GM12801 (cell line): ENCODE measurements around the gene NOP14.

ENCODE experiments used
- TF ChIP-seq, protein P1 (sequence below): IDR thresholded peaks from one replicate; pipeline ENCODE4 v1.5.1; 2011; ENCODE audit warnings: control low read depth; ENCODE audit not compliant: insufficient read length; ENCODE audit errors: extremely low read depth

NOP14 gene

DNA sequence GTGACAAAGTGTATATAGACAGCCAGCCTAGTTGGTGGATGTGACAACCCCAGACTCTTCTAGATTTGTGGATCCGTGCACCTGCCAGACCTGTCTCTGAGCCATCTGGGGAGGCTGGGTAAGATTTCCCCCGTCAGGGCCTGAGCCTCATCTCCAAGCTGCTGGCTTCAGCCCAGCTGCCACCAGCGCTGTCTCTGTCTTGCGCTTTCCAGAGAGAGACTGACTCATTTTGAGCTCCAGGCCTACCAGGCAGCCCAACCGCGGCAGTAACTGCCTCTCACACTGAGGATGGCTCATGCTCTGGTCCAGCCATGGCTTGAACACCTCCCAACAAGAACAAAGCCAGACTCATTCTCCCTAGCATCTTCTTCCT lies 26.4 kb downstream of the NOP14 start:
- TF ChIP-seq, protein P1, sequence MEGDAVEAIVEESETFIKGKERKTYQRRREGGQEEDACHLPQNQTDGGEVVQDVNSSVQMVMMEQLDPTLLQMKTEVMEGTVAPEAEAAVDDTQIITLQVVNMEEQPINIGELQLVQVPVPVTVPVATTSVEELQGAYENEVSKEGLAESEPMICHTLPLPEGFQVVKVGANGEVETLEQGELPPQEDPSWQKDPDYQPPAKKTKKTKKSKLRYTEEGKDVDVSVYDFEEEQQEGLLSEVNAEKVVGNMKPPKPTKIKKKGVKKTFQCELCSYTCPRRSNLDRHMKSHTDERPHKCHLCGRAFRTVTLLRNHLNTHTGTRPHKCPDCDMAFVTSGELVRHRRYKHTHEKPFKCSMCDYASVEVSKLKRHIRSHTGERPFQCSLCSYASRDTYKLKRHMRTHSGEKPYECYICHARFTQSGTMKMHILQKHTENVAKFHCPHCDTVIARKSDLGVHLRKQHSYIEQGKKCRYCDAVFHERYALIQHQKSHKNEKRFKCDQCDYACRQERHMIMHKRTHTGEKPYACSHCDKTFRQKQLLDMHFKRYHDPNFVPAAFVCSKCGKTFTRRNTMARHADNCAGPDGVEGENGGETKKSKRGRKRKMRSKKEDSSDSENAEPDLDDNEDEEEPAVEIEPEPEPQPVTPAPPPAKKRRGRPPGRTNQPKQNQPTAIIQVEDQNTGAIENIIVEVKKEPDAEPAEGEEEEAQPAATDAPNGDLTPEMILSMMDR: no peak

DNA sequence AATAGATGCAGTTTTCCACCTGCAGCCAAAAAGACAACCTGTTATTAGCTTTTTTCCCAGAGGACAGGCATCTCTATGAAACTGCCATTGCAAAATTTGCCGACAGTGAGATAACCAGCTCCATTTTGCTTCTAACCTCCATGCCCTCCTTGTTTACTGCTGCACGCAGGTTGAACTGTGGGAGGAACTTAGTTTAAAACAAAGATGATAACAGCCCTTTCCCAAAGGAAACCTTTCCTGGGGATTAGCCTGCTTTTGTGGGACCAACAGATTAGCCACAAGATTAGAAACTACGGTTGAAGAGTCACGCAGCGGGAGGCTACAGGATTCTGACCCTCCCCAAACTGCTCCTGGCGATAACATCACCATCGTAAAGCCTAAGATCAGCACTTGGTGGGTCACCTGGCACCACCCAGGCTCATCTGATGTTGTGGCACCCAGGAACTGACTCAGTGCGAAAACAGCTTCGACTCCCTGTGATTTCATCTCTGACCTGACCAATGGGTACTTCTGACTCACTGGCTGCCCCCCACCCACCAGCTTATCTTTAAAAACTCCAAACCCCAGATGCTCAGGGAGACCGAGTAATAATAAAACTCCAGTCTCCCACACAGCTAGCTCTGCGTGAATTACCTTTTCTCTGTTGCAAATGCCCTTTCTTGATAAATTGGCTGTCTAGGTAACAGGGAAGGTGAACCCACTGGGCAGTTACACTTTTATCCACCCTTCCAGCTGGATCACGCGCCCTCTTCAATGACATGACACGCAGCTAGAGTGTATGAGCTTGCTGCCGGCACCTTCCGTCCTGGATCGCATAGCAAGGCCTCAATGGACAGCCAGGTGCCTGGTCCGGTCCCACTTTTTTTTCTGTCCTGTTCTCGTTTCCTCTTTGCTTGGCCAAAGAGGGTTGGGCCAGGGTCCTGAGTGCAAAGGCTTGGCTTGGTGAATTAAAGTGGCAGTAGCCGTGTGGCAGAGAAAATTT lies 27.2 kb downstream of the NOP14 start:
- TF ChIP-seq, protein P1: no peak

DNA sequence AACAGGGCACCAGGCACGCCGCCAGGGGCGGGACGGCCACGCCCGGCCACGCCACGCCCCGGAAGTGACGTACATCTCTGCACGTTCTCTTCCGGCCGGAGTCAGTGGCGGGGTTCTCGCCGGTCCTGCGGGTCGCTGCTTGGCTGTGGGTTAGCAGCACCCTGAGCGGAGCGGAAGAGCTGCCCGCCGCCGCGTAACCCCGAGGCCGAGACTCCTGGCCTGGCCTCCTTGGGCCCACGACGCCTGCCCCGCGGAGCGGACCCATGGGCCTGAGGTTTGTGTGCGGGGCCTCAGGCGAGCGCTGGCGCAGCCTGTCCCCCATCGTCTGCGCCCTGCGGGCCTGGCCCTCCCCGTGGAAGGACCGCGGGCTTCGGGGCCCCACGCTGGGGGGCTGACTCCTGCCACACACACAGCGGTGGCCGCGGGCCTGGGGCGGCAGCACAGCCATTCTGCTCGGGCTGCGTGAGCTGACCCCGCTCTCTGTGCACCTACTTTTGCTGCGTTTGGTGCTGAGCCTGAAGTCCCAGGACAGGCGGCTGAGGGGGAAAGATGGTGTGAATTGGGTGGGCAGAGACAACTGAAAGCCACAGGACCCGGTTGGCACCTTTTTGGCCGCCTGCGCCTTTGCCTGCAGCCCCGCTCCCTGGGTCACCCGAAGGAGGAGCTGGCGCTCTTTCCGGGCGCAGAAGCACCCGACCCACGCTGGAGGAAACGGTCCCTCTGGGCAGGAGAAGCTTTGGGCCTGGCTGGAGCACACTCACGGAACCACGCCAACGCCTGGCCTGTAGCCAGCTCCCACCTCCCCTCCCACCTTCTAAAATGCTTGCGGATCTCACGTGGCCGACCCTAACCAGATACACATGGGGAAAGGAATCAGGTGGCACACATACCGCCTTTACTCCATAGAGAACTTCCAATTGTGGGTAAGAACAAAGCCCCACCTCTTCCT lies 28.1 kb downstream of the NOP14 start:
- TF ChIP-seq, protein P1: no peak

DNA sequence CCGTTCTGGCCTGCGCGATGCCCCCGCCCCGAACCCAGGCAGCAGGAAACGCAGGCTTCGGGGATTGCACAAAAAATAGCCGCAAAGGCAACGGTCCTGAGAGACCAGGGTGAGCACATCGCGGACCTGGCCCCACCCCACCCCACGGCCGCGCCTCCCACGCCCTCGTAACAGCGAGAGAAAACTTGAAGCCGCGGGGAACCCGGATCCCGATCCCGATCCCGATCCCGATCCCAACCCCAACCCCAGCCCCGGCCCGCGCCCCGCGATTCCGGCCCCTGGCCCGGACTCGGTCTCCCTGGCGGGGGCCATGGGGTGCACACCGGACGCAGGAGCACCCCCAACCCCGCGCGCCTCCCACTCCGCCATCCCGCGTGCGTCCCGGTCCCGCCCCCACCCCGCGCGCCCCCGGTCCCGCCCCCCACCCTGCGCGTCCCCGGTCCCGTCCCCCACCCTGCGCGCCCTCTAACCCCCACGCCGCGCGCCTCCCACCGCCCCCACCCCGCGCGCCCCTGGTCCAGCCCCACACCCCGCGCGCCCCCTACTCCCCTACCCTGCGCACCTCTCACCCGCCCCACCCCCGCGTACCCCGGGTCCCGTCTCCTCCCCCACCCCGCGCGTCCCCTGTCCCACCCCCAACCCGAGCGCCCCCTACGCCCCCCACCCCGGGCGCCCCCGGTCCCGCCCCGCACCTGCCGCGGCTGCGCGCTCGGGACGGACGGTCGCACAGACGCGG lies 29.0 kb downstream of the NOP14 start:
- TF ChIP-seq, protein P1: no peak

DNA sequence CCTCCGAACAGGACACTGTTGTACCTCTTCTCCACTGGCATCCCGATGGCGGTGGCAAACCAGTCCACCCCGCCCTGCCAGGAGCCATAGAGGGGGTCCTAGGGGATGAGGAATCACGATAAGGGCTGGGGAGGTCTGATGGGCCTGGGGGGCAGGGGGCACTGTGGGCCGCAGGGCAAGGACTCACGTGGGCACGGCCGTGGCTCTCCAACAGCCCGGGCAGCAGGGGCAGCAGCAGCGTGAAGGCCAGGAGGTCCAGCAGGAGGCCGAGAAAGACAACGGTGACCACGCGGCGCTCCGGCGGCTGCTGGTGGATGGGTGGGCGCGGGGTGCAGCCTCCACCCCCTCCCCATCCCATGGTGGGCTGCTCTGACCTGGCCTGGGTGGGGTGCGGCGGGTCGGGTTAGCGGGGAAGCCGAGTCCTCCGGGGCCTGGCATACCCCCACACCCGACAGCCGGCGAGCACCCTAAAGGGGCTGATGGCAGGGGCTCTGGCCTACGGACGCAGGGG lies 29.6 kb downstream of the NOP14 start:
- TF ChIP-seq, protein P1: no peak

DNA sequence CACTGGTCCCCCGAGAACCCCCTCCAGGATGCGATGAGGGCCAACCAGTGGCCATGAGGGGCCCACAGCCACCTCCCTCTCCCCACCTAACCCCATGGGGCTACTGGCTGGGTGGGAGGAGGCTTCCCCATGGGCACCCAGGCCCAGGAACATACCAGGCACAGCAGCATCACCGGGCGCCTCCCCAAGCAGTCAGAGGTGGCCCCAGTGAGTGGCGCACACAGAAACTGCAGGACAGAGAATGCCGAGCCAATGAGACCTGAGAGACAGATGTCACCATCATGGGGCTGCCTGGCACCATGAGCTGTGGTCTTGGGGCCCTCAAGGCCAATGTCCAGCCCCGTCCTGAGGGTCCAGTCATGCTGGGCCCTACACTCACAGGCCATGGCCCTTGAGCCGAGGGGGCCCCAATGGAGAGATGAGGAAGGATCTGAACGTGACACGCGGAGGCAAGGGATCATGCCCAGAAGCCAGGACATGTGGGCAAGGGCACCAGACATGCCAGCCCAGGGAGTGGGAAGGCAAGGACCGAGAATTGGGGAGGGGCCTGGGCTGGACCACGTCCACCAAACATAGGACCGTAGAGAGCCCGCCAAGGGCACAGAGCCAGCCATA lies 30.1 kb downstream of the NOP14 start:
- TF ChIP-seq, protein P1: no peak
